Adipose tissue (tissue), 3 donors: Measurements from ENCODE around the gene FOXM1. TPM values are rescaled to one million over a fixed set of nuclear protein-coding genes. Genes with fewer than 3 reads are reported as not detected.

Experiments used
- H3K27ac ChIP-seq: one replicate; pipeline ENCODE4 v1.5.1; 2013; ENCODE audit warnings: low read depth, low read length
- WGBS, 3 donors: extraction: QIAGEN DNeasy Blood & Tissue Kit; methylation state at CpG; one replicate each; pipeline ENCODE4 v1.1.7; 2013; 5-methylcytosine and 5-hydroxymethylcytosine counted together
- polyA plus RNA-seq, 3 donors: library from polyadenylated mRNA; stranded (reverse); fragments of 200-250 nt; gene quantifications; one replicate each; pipeline ENCODE4 v1.2.3, GENCODE V29; 2013
- donor health status: healthy with polysubstance abuse.
- donor health status: Bipolar disorder and iron deficiency.
- donor health status: healthy.

Gene FOXM1, protein sequence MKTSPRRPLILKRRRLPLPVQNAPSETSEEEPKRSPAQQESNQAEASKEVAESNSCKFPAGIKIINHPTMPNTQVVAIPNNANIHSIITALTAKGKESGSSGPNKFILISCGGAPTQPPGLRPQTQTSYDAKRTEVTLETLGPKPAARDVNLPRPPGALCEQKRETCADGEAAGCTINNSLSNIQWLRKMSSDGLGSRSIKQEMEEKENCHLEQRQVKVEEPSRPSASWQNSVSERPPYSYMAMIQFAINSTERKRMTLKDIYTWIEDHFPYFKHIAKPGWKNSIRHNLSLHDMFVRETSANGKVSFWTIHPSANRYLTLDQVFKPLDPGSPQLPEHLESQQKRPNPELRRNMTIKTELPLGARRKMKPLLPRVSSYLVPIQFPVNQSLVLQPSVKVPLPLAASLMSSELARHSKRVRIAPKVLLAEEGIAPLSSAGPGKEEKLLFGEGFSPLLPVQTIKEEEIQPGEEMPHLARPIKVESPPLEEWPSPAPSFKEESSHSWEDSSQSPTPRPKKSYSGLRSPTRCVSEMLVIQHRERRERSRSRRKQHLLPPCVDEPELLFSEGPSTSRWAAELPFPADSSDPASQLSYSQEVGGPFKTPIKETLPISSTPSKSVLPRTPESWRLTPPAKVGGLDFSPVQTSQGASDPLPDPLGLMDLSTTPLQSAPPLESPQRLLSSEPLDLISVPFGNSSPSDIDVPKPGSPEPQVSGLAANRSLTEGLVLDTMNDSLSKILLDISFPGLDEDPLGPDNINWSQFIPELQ
- polyA plus RNA-seq, result 1 to 10 TPM in 1 of 3 donors, under 1 TPM in 2; 0.26 to 2.2 (median 0.30) TPM

DNA sequence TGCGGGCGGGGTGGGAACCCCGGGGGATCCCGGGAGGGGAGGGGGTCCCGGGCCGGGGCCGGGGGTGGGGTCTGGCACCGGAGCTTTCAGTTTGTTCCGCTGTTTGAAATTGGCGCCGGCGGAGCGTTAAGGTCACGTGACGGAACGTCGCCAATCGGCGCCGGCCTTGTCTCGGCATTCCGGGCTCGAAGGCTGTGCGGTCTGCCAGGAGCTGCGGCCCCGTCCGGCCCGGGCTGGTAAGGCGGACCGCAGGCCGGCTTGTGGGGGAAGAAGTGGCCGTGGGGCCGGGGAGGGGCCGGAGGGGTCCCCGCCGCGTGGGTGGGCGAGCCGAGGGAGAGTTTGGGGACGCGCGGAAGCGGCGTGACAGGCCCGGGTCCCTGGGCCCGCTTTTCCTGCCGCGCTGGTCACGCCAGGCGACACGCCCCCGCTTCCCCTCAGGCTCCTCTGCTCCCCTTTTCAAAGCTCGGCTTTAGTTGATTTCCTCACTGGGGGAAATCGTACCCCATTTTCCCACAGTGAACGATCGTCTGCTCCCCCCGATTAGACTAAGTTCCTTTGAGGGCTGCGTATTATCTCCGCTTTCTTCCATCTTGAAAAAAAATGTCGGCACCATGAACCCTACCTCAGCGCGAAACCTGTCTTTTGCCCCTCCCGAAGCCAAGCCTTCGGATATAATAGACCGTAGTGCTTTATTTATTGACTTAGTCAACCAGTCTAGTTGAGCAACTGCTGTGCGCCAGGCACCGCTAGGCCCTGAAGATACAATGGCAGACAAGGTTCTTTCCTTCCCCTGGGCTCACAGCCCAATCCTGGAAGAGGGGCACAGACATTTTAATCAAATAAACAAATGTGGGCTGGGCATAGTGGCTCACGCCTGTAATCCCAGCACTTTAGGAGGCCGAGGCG lies at the start of gene FOXM1, which contains the start of gene RHNO1:
TSS of gene FOXM1 (minus strand) at position 128 of the 906 bp plus-strand sequence. CDS start 2,696 bp downstream, outside the sequence.
TSS of gene RHNO1 (plus strand) at position 177 of the 906 bp plus-strand sequence. CDS start 8,144 bp downstream, outside the sequence.
- peak within 1 kb of the TSS; percentile 78 for H3K27ac ChIP-seq
- WGBS, 3 donors, result 1% methylated on average over 69 to 70 of the region's 70 CpGs

DNA sequence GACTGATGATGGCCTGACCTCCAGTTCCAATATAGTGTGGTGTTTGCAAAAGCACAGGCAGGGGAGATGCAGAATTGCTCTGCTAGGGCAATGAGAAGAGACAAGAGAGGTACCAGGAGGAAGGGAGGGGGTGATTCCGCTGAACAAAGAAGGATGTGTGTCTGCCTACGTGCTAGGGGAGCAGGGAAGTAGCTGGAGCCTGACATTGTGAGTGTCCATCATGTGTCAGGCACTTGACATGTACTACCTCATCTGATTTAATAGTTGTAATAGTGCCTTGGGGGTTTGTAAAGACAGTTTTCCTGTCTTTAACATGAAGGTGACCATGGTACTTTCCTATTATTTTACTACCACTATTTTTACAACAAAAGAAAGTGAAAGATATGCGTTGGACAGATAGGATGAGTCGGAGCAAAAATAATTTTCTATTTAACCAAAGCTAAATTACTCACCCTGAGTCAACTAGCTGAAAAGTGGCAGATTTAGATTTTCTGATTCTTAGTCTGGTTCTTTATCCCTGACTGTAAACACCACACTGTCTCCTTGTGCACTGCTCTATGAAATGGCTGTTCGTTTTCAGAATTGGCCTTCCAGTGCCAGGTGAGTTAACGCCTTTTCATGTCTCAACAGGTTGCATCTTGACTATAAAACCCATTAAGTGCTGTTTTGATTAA lies 48.5 kb upstream of the FOXM1 start:
- WGBS, 3 donors, result 86 to 93% (median 91%) methylated on average over 6 of the region's 6 CpGs
- no peak overlapping the region for H3K27ac ChIP-seq

DNA sequence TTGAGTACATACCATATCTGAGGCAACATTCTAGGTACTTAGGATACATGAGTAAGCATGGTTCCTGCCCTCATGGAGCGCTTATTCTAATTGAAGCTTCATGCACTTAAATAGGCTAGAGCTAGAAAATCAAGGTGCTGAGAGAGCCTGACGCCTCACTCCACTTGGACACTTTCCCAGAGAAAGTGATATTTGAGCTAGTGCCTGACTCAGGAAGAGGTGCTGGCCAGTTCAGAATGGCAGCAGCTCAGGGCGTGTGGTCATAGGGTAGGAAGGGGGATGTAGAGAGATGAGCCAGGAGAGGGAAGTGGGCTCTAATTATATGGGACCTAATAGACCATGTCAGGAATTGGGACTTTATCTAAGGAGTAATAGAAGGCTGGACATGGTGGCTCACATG lies 47.0 kb upstream of the FOXM1 start:
- H3K27ac ChIP-seq, result no peak overlapping the region
- WGBS, 3 donors, result 86 to 91% (median 90%) methylated on average over 3 of the region's 3 CpGs

DNA sequence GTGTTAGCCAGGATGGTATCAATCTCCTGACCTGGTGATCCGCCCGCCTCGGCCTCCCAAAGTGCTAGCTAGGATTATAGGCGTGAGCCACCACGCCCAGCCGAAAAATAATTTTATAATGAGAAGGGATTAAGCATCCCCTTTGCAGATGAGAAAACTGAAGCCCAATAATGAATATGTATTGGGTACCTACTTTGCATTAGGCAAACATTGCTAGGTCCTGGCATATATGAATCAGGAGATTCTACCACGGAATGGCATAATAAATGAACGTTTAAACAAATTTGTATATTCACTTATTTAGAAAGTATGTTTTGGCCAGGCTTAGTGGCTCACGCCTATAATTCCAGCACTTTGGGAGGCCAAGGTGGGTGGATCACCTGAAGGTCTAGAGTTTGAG lies 46.1 kb upstream of the FOXM1 start:
- no peak overlapping the region for H3K27ac ChIP-seq
- 96 to 99% (median 96%) methylated on average over 9 of the region's 9 CpGs for WGBS, 3 donors

DNA sequence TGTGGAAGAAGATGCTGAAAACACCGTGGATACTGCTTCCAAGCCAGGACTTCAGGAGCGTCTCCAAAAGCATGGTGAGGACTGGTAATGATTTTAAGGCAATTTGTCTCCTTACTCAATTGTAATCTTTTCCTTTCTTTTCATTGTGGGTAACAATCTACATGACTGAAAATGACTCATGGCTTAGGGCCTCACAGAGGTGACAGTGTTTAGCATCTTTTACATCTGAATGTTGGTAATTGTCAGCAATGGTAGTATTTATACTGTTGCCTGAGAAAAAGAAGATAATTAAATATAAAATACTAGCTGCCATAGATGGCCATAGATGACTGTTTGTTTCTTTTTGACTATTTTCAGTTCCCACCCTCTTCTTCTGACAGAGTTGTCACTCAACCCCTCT lies 45.4 kb upstream of the FOXM1 start:
- 97 to 98% (median 97%) methylated on average over 2 of the region's 2 CpGs for WGBS, 3 donors
- no peak overlapping the region for H3K27ac ChIP-seq

DNA sequence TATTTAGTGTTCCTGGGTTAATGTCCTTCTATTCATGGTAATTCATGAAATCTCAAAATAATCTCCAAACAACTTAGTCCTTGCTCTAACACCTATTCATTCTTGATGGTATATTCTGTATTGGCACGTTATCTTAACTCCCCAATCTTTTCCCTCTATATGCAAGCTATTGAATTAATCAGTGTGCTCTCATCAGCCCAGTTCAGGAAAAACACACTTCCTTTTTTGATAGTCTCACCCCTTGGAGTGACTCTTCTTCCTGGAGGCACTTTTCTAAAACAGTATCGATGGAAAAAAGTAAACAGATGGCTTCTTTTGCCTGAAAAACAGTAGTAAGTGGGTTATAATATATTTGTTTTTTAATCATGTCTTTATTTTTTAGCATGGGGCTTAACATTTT lies 42.3 kb upstream of the FOXM1 start:
- 67 to 87% (median 70%) methylated on average over 2 of the region's 2 CpGs for WGBS, 3 donors
- H3K27ac ChIP-seq, result no peak overlapping the region

DNA sequence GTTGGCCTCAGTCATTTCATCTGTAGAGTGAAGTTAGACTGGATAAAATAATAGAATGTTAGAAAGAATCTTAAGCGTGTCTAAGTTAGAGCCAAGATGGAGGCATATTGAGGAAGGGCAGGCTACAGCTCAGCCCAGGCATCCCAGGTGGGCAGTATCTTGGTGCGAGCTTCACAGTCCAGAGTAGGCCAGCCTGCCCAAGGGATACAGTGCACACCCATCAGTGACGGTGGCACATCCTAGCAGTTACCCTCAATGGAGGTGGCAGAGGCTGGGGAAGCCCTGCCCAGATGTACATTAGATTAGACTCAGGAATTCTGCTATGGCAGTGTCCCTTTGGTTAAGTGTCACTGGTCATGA lies 35.2 kb upstream of the FOXM1 start:
- no peak overlapping the region for H3K27ac ChIP-seq
- 96 to 99% (median 99%) methylated on average over 3 of the region's 3 CpGs for WGBS, 3 donors

DNA sequence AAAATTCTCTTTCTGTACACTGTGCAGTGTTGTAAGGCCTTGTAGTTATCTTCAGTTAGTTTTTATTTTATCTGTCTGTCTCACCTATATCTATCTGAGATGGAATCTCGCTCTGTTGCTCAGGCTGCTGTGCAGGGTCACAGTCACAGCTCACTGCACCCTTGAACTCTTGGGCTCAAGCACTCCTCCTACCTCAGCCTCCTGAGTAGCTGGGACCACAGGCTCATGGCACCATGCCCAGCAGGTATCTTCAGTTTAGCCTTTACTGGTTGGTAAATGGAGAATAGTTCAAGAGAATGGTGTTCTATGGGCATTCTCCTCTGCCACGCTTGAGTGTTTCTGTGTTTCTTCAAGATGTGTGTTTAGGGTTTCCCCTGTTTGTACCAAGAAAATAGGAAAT lies 27.3 kb upstream of the FOXM1 start:
- H3K27ac ChIP-seq, result no peak overlapping the region
- WGBS, 3 donors, result 96 to 98% (median 97%) methylated on average over 2 of the region's 2 CpGs

DNA sequence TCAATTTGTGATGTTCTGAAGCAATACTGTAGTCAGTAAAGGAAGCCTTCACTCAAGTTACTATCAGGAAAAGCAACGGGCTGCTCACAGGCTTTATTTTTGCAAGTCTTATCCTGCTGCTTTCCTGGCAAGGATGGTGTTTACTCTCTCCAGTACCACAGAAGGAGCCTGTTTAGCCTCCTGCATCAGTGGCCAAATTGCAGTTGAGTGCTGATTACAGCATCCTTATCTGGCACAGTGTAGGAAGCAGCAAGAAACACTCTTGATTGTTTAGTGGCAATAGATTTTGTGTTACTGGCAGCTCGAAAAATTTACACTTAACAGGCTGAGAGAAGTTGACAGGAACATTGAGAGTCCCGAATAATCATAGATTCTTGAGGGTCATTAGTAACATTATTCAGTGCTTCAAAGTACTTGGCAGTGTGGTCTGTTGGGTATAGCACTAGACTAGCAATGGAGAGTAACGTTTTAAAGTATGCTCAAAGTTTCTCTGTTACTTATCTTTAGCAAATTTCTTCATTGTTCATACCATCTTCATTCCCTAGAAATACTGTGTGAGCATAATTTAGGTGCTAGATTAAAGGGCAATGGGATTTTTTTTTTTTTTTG lies 25.4 kb upstream of the FOXM1 start:
- WGBS, 3 donors, result 20 to 49% (median 47%) methylated on average over 4 of the region's 4 CpGs

DNA sequence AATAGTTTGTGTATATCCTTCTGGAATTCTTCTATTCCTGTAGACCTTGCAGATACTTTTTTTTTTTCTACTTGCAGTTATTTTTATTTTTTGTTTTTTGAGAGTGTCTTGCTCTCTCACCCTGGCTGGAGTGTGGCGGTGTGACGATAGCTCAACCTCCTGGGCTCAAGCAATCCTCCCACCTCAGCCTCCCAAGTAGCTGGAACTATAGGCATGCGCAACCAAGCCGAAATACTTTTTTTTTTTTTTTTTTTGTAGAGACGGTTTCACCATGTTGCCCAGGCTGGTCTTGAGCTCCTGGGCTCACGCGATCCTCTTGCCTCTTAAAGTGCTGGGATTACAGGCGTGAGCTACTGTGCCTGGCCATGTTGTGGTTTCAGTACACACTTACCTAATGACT lies 23.7 kb upstream of the FOXM1 start:
- WGBS, 3 donors, result 91 to 95% (median 92%) methylated on average over 8 of the region's 8 CpGs
- no peak overlapping the region for H3K27ac ChIP-seq

More for the DNA sequence above, 25.4 kb upstream of the FOXM1 start:
- no peak overlapping the region for H3K27ac ChIP-seq

DNA sequence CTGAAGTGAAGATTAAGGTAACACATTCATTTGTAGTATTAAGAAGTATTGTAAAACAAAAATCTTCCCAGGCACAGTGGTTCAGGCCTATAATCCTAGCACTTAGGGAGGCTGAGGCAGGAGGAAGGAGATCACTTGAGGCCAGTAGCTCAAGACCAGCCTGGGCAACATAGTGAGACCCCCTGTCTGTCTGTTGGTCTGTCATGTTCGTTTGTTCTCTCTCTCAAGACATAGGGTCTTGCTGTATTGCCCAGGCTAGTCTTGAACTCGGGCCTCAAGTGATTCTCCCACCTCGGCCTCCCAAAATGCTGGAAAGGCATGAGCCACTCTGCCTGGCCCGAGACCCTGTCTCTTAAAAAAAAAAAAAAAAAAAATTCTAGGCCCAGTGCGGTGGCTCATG lies 20.4 kb upstream of the FOXM1 start:
- WGBS, 3 donors, result 95 to 98% (median 97%) methylated on average over 5 of the region's 5 CpGs
- no peak overlapping the region for H3K27ac ChIP-seq

DNA sequence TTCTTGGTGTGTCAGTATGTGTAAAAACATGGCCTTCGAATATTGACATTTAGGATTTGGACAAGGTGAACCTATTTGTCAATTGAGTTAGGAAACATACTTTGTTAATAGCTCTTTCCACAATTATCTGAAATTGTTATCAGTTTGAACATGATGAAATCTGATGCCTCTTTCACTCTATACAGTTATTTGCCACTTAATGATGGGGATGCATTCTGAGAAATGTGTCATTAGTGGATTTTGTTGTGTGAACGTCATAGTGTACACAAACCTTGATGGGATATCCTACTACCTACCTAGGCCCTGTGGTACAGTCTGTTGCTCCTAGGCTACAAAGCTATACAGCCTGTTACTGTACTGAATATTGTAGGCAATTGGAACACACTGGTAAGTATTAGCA lies 18.5 kb upstream of the FOXM1 start:
- H3K27ac ChIP-seq, result no peak overlapping the region
- 50 to 77% (median 74%) methylated on average over 2 of the region's 2 CpGs for WGBS, 3 donors

DNA sequence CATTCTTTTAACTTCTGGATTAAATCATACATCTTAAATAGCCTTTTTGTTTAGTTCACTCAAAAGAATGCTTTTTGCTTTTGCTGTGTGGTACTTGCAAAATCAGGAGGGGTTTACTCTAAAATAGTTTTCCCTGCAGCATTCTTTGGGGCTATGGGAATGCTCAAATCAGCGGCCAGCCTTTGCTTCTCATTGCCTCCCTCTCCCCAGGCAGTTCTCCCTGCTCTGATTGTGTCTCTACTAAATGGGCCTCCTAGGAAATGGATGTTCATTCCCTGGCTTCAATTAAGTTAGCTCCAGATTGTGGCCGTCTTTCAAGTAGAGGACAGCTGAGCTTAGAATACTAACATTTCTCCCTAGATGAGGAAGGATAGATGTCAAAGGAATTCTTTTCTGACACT lies 18.1 kb upstream of the FOXM1 start:
- 25 to 72% (median 67%) methylated on average over 2 of the region's 2 CpGs for WGBS, 3 donors

DNA sequence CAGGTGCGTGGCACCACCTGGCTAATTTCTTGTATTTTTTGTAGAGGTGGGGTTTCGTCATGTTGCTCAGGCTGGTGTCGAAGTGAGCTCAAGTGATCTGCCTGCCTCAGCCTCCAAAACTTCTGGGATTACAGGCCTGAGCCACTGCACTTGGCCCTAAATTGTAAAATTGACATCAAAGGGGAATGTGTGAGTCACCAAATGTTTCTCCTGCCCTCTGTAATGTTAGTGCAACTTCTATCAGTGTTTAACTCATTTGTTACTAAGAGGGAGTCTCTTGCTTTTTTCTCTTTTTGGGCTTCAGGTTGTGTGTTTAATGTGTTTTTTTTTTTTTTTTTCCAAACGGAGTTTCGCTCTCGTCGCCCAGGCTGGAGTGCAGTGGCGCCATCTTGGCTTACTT lies 16.0 kb upstream of the FOXM1 start:
- H3K27ac ChIP-seq, result no peak overlapping the region
- 81 to 86% (median 85%) methylated on average over 8 of the region's 8 CpGs for WGBS, 3 donors

More for the DNA sequence above, 18.1 kb upstream of the FOXM1 start:
- no peak overlapping the region for H3K27ac ChIP-seq

DNA sequence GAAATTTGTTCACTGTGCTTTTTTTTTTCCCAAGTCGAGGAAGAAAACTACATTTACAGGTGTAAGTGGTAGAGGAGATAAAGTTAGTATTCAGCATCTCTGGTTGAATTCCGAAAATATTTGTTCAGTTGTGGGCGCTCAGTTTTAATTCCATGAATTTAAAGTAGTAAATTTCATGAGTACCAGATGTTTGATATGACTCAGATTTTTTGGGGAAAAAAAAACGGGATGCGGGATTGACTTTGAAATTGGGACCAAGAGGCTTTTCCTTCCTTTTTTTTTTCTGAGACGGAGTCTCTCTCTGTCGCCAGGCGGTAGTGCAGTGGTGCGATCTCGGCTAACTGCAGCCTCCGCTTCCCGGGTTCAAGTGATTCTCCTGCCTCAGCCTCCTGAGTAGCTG lies 15.3 kb upstream of the FOXM1 start:
- 63 to 84% (median 75%) methylated on average over 12 of the region's 12 CpGs for WGBS, 3 donors

DNA sequence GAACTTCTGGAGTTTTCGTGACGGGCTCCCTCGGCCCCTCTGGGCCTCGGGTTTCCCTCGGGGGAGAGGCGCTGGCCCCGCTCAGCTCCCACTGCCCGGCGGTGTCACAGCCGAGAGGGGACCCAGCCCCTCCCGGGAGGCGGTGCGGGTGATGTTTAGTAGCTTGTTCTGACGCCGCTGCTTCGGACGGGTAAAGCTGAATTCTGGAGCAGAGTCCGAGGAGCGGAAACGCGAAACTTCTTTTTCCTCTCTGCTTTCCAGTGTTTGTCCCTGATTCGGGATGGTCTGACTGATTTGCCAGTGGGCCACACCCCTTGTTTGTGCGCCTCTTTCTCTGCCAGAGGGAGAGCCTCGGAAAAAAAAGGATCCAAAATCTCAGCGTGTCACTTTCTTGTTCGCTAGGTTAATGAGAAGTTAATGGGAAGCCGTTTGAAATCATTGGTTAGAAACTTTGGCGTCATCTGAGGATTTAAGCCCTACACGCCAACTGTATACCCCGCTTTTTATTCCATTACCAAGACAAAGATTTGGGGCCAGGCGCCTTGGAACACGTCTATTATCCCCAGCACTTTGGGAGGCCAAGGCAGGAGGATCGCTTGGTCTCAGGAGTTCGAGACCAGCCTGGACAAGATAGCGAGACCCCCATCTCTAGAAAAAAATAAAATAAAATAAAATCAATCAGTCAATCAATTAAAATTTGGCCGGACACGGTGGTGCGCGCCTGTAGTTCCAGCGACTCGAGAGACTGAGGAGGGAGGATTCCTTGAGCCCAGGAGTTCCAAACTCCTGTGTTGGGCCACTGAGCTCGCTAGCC lies 14.5 kb upstream of the FOXM1 start:
- peak overlapping the region; percentile 80 for H3K27ac ChIP-seq
- 21 to 22% (median 21%) methylated on average over 42 of the region's 42 CpGs for WGBS, 3 donors

More for the DNA sequence above, 15.3 kb upstream of the FOXM1 start:
- no peak overlapping the region for H3K27ac ChIP-seq
